GM21717 (cell line): ENCODE measurements around the gene PRSS23.
"Not testable (repeated sequence)": the region's sequence is repeated elsewhere in the genome, so short reads cannot be mapped to it uniquely, and the experiment has no call there.

Experiments used
- ATAC-seq: cut with Tn5 transposase; IDR thresholded peaks from one replicate; pipeline ENCODE4 v1.9.1; 2021; ENCODE audit warnings: mild to moderate bottlenecking, moderate library complexity; ENCODE audit not compliant: unreplicated experiment

PRSS23 gene

DNA sequence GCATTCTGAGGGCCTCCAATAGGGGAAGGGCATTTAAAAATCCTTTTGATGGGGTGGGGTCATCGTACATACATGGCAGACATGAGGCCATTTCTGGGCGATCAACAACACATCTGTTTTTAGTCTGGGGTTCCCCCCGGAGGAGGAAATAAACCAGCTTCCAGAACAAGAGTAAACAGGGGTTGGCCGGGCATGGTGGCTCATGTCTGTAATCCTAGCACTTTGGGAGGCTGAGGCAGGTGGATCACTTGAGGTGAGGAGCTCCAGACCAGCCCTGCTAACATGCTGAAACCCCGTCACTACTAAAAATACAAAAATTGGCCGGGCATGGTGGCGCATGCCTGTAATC is 12.0 kb downstream of the PRSS23 start:
- no peak for ATAC-seq

DNA sequence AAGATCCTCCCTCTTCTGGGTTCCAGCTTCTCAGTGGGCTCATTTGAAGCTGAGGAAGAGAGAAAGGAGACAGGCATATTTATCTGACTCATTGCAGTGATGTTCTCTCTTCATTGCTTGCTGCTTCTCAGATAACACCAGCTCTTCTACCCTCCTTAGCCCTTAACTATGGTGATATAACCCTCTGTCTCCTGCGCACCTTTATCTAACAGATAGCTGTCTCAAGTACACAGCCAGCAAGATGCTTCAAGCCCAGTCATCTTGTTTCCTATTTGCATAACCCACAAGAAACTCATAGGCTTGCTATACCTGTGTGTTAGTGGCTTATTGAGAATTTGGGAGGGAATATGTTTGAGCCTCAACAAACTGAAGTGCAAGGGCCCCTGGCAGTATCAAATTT is 12.6 kb downstream of the PRSS23 start:
- ATAC-seq: peak; percentile 50

- ATAC-seq: no peak
These were observed 14.4 kb downstream of the PRSS23 start for GRCh38 chr11:86814775-86815174.

- ATAC-seq: no peak
These were observed 15.4 kb downstream of the PRSS23 start for GRCh38 chr11:86815726-86816125.

GRCh38 chr11:86816251-86816726 is 15.9 kb downstream of the PRSS23 start:
- ATAC-seq: no peak

- no peak for ATAC-seq
These were observed 18.3 kb downstream of the PRSS23 start for GRCh38 chr11:86818462-86819192.

DNA sequence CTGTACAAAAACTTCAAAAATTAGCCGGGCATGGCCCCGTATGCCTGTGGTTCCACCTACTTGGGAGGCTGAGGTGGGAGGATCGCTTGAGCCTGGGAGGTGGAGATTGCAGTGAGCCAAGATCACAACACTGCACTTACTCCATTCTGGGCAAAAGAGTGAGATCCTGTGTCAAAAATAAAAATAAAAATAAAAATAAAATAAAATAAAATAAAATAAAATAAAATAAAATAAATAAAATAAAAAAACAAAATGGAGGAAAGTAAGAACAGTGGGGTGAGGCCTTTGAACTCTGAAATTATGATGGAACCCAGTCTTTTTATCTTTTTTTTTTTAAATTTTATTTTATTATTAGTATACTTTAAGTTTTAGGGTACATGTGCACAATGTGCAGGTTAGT is 23.8 kb downstream of the PRSS23 start:
- ATAC-seq: not testable (repeated sequence)

GRCh38 chr11:86834376-86834775 is 34.0 kb downstream of the PRSS23 start:
- not testable (repeated sequence) for ATAC-seq

DNA sequence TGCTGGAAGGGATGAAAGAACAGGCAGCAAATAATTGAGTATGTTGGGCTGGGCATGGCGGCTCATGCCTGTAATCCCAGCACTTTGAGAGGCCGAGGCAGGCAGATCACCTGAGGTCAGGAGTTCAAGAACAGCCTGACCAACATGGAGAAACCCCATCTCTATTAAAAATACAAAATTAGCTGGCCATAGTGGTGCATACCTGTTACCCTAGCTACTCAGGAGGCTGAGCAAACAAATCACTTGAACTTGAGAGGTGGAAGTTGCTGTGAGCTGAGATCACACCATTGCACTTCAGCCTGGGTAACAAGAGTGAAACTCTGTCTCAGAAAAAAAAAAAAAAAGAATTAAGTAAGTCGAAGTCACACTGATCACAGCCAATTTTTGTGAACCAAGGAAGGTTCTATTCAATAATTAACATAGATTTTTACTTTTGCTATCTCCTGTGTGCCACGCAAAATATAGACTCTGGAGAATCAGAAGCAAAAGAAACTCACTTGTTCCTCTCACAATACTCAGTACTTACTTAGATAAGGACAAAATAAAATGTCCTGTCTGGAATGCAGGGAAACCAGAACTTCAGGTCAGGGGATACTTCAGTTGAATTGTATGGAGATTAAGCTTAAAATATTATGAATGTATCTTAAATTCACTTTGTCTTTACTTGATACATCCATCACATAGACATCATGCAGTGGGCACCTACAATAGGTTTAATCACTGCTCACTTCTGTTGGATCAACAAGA is 44.6 kb downstream of the PRSS23 start:
- ATAC-seq: not testable (repeated sequence)

GRCh38 chr11:86848132-86848531 is 47.8 kb downstream of the PRSS23 start:
- ATAC-seq: no peak

- ATAC-seq: no peak
These were observed 49.3 kb downstream of the PRSS23 start for GRCh38 chr11:86849679-86850078.
